ENCODE data around the gene MEAF6. TPM values are rescaled to one million over a fixed set of nuclear protein-coding genes. Genes with fewer than 3 reads are reported as not detected.

MEAF6 gene
- total RNA-seq, 4 donors from 2014 or later = 39.1 to 186 (median 69.1) TPM

DNA sequence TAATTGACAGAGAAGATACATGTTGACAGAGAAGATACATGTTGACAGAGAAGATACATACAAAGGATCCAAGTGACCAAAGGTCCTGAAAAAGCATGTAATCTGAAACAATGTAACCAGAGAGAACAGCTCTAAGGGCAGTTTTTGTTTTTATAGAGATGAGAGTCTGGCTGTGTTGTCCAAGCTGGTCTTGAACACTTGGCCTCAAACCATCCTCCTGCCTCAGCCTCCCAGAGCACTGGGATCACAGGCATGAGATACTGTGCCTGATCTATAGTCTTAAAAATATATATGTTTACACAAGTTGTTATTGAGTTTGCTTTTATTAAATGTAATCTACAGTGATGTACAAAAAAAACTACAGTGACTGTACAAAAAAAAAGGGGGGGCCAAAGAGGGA is 12.5 kb downstream of the MEAF6 start:
- Histone ChIP-seq H3K27ac (no peak overlapping the region), H3K27me3 (no peaks in the 10 kb centered on the region), H3K36me3 (no peaks in the 10 kb centered on the region), H3K4me3 (no peak overlapping the region), H3K4me1 (peaks cover 0 to 6% of the 10 kb centered on the region in 2 donors), H3K9me3 (no peaks in the 10 kb centered on the region)
- intact Hi-C loops (cut with DNase I; ENCODE audit: low total_unique reads) = no loop called here
- DNase-seq = no peak
- TF ChIP-seq, protein P1, sequence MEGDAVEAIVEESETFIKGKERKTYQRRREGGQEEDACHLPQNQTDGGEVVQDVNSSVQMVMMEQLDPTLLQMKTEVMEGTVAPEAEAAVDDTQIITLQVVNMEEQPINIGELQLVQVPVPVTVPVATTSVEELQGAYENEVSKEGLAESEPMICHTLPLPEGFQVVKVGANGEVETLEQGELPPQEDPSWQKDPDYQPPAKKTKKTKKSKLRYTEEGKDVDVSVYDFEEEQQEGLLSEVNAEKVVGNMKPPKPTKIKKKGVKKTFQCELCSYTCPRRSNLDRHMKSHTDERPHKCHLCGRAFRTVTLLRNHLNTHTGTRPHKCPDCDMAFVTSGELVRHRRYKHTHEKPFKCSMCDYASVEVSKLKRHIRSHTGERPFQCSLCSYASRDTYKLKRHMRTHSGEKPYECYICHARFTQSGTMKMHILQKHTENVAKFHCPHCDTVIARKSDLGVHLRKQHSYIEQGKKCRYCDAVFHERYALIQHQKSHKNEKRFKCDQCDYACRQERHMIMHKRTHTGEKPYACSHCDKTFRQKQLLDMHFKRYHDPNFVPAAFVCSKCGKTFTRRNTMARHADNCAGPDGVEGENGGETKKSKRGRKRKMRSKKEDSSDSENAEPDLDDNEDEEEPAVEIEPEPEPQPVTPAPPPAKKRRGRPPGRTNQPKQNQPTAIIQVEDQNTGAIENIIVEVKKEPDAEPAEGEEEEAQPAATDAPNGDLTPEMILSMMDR (IDR thresholded peaks at IDR 0.05) = no peak
- TF ChIP-seq POLR2A (IDR thresholded peaks at IDR 0.05) = no peak

DNA sequence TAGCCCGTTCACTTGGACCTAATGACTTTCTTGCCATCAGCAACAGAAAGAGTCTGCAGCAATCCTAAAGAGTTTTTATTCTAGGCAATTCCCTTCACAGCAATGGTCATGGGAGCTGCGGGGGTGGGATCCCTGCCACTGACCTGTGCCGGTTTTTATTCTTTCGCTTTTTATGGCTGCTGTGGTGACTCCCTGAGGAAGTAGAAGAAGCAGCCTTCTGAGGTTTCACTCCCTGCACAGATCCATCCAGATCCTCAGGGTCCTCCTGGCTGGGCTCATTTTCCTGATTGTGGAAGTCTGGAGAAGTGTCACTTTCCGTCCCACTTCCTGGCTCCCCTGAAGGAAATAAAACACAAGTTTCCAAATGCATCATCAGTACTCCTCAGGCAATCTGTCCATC is 12.9 kb downstream of the MEAF6 start:
- Histone ChIP-seq H3K27me3 (no peaks in the 10 kb centered on the region), H3K9me3 (no peaks in the 10 kb centered on the region), H3K4me1 (peaks cover 0 to 6% of the 10 kb centered on the region in 2 donors), H3K36me3 (no peaks in the 10 kb centered on the region), H3K4me3 (no peak overlapping the region), H3K27ac (no peak overlapping the region)
- DNase-seq = no peak
- TF ChIP-seq, protein P1 (IDR thresholded peaks at IDR 0.05) = no peak
- TF ChIP-seq POLR2A (IDR thresholded peaks at IDR 0.05) = no peak
- intact Hi-C loops (cut with DNase I; ENCODE audit: low total_unique reads) = no loop called here

DNA sequence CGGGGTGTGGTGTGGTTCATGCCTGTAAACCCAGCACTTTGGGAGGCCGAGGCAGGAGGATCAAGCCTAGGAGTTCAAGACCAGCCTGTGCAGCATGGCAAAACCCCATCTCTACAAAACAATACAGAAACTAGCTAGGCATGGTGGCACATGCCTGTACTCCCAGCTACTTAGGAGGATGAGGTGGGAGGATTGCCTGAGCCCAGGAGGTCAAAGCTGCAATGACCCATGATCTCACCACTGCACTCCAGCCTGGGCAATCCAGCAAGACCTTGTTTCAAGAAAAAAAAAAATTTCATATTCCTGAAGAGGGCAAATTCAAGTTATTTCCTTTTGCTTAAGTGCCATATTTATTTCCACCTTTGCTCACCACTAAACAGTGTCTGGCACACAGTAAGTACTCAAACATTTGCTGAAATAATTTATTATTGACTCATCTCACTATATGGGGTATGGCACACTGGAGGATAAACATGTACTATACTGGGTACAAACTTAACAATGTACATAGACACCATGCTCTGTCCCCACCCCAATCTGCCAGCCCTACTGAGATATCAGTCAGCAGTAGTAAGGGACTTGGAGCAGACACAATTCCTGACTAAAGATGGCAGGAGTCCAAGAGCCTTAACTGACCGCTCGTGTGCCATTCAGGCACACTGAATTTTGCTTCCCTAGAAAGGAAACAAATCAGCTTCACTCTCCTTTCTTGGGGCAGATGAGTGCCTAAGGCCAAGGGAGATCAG is 15.5 kb downstream of the MEAF6 start:
- Histone ChIP-seq H3K36me3 (no peaks in the 10 kb centered on the region), H3K4me1 (peaks cover 0 to 6% of the 10 kb centered on the region in 2 donors), H3K9me3 (no peaks in the 10 kb centered on the region), H3K4me3 (no peak overlapping the region), H3K27me3 (no peaks in the 10 kb centered on the region), H3K27ac (peak overlapping the region; percentile 11 to 31)
- TF ChIP-seq POLR2A (IDR thresholded peaks at IDR 0.05) = no peak
- TF ChIP-seq, protein P1 (IDR thresholded peaks at IDR 0.05) = no peak
- intact Hi-C loops (cut with DNase I; ENCODE audit: low total_unique reads) = no loop called here
- DNase-seq = no peak

DNA sequence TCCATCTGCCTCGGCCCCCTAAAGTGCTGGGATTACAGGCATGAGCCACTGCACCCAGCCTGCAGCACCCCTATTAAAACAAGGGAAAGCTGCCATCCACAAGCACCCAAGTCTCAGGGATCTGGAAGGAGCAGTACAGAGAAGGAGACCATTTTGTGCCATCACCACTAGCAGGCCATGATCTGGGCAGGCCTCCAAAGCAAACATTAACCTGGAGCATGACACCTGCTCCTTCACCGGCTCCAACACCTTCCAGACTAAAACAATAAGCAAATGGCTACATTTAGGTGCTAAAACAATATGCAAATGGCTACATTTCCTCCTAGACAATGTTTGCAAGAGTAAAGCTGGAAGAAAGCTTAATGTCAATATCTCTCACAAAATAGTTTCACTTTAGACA is 16.7 kb downstream of the MEAF6 start:
- H3K27me3 ChIP-seq = no peaks in the 10 kb centered on the region
- TF ChIP-seq POLR2A (IDR thresholded peaks at IDR 0.05) = no peak
- TF ChIP-seq, protein P1 (IDR thresholded peaks at IDR 0.05) = no peak
- DNase-seq = no peak
- H3K9me3 ChIP-seq = no peaks in the 10 kb centered on the region
- no peak overlapping the region for H3K4me3 ChIP-seq
- no peaks in the 10 kb centered on the region for H3K36me3 ChIP-seq
- intact Hi-C loops (cut with DNase I; ENCODE audit: low total_unique reads) = no loop called here
- no peak overlapping the region for H3K27ac ChIP-seq
- peaks cover 0 to 6% of the 10 kb centered on the region in 2 donors for H3K4me1 ChIP-seq

DNA sequence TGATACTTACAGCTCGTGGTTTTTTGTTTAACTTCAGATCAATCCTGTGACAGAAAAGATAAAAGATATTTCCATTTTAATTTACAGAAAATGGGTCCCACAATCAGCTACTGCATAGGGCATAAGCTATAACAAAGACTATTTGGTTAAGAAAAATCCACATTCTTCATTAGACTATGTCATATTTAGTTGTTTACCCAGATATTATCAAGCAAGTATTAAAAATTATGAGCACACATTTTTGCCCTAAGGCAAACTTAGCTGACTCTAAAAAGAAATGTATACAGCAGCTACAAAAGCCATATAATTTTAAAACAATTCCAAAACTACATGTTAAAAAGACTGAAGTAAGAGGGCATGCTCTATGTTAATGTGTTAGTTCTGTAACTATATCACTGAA is 18.7 kb downstream of the MEAF6 start:
- DNase-seq = no peak
- intact Hi-C loops (cut with DNase I; ENCODE audit: low total_unique reads) = no loop called here
- H3K27me3 ChIP-seq = no peaks in the 10 kb centered on the region
- H3K9me3 ChIP-seq = no peaks in the 10 kb centered on the region
- H3K4me3 ChIP-seq = no peak overlapping the region
- H3K36me3 ChIP-seq = no peaks in the 10 kb centered on the region
- TF ChIP-seq POLR2A (IDR thresholded peaks at IDR 0.05) = no peak
- TF ChIP-seq, protein P1 (IDR thresholded peaks at IDR 0.05) = no peak
- H3K4me1 ChIP-seq = peaks cover 0 to 6% of the 10 kb centered on the region in 2 donors
- H3K27ac ChIP-seq = no peak overlapping the region
